ENCODE results near the gene LIX1L. TPM values are rescaled to one million over a fixed set of nuclear protein-coding genes. Genes with fewer than 3 reads are reported as not detected.

Gene LIX1L
- total and polyA plus RNA-seq, 2 of the 4 experiments (the other 2 are of a cell fraction) = 14.7 to 28.8 TPM

GRCh38 chr1:145891587-145892485 is 66.0 kb downstream of the LIX1L start (continued):
- TF ChIP-seq USF2 (IDR thresholded peaks at IDR 0.05; ENCODE audit: low read depth, low read length) = no peak
- peak; percentile 6; the same call in 1 of the 2 replicates for TF ChIP-seq MAFK (IDR thresholded peaks at IDR 0.05; ENCODE audit: low read depth, low read length)
- no peak for TF ChIP-seq RFX5 (IDR thresholded peaks at IDR 0.05; ENCODE audit: low read depth, low read length)
- TF ChIP-seq CHD1 (IDR thresholded peaks at IDR 0.05; ENCODE audit: low read depth, low read length) = peak; percentile 82; the same call in 1 of the 2 replicates

Data from IMR-90 (cell line).